Keratinocyte (primary cell): ENCODE results near the gene SPATA19.

Experiments
- CTCF ChIP-seq, 3 experiments: IDR thresholded peaks in 1 of 3; conservative IDR thresholded peaks in 1 of 3; optimal IDR thresholded peaks in 1 of 3; 2 replicates in 2 of 3; 3 replicates in 1 of 3; pipeline versions ENCODE3 to v1.5.1; 2011; ENCODE audit warnings: low read length in 3 of 3, mild to moderate bottlenecking in 3 of 3, moderate library complexity in 2 of 3, control low read depth in 1 of 3, inconsistent platforms in 1 of 3; ENCODE audit not compliant: insufficient read depth in 2 of 3; ENCODE audit errors: extremely low read depth in 1 of 3
- EZH2 ChIP-seq: IDR thresholded peaks from one replicate; pipeline ENCODE4 v1.6.1; 2012; ENCODE audit warnings: inconsistent platforms, mild to moderate bottlenecking, low read length, moderate library complexity

- TF ChIP-seq CTCF (optimal IDR thresholded peaks at IDR 0.05 in 1 of 3, IDR thresholded peaks at IDR 0.05 in 1 of 3, conservative IDR thresholded peaks at IDR 0.05 in 1 of 3; ENCODE audit: extremely low read depth in 1 of 3, insufficient read depth in 2 of 3, low read length in 3 of 3) (no peak), EZH2 (no peak)
Observed at GRCh38 chr11:133793271-133794035, 51.9 kb downstream of the SPATA19 start.
